HG03103 (cell line): ENCODE data around the gene AMDHD2.

Experiments
- ATAC-seq: cut with Tn5 transposase; IDR thresholded peaks from one replicate; pipeline ENCODE4 v1.9.1; 2021; ENCODE audit warnings: low read depth; ENCODE audit not compliant: unreplicated experiment

The AMDHD2 gene

GRCh38 chr16:2482708-2483534 is 37.2 kb upstream of the AMDHD2 start:
- ATAC-seq, result no peak

DNA sequence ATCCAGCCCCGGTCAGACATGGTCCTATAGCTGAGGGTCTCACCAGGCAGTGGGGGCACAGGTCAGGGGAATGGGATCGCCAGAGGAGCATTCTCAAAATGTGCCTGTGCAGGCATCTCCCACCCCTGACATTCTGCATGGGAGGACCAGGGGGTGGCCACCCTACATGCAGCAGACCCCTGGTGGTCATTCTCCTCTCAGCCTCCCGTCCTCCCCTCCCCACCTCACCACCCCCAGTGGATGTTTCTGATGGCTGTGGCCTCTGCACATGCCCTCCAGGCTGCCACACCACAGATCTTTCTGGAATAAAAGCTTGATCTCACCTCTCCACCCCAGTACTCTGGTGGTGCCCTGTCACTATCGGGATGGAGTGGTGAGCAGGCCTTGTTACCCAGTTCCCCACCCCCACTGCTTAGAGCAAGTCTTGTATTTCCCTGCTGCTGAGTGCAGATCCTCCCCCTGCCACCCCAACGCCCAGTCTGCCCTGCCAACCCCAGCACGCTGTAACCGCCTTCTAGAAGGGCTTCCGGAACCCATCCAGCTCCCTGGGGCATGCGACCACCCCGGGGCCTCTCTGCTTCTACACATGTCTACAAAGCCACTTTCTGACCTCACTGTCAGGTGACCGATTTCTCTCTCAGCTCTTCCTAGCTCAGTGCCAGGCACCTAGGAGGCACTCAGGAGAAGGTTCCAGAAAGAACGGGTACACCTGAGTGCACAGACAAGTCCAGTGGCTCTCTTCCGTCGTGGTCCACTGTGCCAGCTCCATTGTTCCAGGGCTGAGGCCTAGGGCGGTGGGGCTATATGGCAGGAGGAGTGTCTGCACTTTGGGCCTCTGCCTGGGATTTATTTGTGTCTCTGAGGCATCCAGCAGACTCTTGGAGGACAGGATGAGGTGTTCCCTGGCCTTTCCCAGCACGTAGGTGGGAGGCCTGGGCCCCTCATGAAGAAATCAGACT is 36.0 kb upstream of the AMDHD2 start:
- ATAC-seq, result no peak

- no peak for ATAC-seq
Measured at GRCh38 chr16:2484898-2485508, 35.2 kb upstream of the AMDHD2 start.

- ATAC-seq, result no peak
Measured at GRCh38 chr16:2485811-2486507, 34.2 kb upstream of the AMDHD2 start.

- ATAC-seq, result peak; percentile 54
Measured at GRCh38 chr16:2486645-2487516, 33.3 kb upstream of the AMDHD2 start.

DNA sequence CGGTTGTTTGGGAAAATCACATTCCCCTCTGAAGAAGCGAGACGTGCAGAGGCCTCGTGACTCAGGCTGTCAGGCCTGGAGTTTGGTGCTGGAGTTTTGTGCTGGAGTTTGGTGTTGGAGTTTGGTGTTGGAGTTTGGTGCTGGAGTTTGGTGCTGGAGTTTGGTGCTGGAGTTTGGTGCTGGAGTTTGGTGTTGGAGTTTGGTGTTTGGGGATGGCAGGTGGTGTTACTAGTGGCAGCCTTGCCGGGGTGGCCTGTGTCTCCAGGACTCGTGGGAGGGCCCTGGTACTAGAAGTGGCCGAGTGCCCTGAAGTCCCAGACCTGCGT is 32.7 kb upstream of the AMDHD2 start:
- ATAC-seq, result no peak

- no peak for ATAC-seq
Measured at GRCh38 chr16:2487903-2488531, 32.2 kb upstream of the AMDHD2 start.

GRCh38 chr16:2489581-2489980 is 30.6 kb upstream of the AMDHD2 start:
- ATAC-seq, result no peak

DNA sequence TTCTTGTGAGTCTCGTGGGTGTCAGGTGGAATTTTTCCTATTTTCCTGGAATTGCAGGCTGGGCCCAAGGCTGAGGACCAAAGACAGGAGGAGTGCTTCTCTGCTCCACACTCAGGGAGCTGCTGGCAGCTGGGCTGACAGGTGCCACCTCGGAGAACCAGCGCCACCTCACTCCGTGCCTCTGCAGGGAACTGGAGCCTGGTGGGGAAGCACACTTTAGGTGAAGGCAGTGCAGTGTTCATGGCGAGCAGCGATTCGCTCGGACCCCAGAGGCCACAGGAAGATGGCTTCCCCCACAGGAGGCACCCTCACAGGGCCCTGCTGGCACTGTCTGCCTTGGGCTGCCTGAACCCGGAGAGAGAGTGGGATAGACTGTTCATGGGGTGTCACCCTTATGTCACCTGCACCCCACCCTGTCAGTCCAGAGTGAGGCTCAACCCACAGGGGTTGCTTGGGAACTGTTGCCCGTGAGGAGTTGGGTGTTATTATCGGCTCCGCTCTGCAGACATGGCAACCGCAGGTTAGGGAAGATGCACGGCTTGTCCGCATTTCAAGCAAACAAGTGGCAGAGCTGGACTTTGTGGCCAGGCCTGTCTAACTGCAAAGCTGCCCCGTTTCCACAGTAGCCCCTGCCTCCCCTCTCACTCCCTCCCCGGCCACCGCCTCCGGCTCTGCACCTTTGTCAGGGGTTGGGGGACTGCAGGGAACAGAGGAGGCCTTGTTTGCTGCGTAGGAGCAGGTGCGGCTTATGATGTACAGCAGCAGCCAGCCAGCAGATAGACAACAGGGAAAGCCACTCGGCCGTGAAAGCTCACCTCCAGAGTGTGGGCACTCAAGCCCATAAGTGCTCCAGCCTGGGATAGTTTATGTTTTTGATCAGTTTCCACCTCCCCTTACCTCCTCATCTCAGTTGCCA is 29.7 kb upstream of the AMDHD2 start:
- ATAC-seq, result no peak

DNA sequence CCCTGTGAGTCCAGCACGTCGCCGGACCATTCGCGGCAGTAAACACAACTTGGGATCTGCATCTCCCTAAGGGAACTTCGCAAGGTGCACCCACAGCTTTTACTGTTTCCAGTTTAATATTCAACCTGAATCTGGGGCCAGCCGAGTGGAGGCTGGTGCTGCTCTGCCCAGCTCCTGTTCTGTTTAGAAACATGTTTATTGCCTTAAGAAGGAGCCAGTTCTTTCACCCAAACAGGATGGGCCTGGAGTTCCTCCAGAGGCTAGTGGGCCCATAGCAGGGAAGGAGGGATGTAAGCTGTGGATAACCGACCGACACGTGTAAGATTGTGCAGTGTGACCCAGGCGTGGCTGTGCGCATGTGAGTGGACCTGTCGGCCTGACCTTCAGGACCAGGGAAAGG is 27.9 kb upstream of the AMDHD2 start:
- no peak for ATAC-seq

- ATAC-seq, result no peak
Measured at GRCh38 chr16:2493605-2494004, 26.6 kb upstream of the AMDHD2 start.

DNA sequence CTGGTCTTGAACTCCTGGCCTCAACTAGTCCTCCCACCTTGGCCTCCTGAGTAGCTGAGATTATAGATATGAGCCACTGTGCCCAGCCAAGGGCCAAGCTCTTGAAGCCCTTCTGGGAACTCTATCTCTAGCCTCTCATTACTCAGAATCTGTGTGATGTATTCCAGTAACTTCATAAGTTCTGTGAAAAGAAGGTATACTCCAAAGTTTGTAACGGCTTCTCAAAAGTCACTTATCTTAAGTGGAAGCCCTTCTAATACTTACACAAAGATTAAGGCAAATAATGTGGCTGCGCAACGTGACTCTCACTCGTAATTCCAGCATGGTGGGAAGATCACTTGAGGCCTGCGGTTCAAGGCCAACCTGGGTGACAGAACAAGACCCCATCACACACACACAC is 25.6 kb upstream of the AMDHD2 start:
- no peak for ATAC-seq

DNA sequence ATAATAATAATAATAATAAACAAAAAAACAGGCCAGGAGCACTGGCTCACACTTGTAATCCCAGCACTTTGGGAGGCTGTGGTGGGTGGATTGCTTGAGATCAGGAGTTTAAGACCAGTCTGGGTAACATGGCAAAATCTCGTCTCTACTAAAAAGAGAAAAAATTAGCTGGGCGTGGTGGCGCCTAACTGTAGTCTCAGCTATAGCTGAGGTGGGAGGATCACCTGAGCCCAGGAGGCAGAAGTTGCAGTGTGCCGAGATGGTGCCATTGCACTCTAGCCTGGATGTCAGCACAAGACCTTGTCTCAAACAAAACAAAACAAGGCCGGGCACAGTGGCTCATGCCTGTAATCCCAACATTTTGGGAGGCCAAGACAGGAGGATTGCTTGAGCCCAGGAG is 25.1 kb upstream of the AMDHD2 start:
- ATAC-seq, result no peak

- no peak for ATAC-seq
Measured at GRCh38 chr16:2496223-2497115, 23.7 kb upstream of the AMDHD2 start.

DNA sequence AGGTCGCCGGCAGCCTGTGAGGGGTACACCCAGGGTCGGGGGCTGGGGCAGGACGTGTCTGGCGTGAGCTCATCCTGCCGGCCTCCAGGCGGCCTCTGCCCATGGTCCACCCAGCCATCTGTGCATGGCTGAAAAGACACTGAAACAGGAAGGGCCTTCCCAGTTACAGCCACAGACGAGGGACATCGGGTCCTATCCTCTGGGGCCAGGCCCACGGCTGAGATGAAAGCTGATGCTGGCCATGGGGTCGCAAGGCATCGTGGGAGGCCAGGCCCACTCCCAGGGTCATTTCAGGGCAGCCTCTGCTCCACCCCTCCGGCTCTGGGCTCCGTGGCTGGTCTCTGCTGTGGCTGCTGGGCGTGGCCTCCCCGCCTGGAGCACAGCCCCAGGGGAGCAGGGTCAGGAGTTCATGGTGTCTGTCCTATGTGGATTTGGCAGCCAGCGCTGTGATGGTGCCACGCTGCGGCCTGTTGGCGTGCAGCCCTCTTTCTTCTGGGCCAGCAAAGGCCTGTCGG is 23.0 kb upstream of the AMDHD2 start:
- no peak for ATAC-seq

DNA sequence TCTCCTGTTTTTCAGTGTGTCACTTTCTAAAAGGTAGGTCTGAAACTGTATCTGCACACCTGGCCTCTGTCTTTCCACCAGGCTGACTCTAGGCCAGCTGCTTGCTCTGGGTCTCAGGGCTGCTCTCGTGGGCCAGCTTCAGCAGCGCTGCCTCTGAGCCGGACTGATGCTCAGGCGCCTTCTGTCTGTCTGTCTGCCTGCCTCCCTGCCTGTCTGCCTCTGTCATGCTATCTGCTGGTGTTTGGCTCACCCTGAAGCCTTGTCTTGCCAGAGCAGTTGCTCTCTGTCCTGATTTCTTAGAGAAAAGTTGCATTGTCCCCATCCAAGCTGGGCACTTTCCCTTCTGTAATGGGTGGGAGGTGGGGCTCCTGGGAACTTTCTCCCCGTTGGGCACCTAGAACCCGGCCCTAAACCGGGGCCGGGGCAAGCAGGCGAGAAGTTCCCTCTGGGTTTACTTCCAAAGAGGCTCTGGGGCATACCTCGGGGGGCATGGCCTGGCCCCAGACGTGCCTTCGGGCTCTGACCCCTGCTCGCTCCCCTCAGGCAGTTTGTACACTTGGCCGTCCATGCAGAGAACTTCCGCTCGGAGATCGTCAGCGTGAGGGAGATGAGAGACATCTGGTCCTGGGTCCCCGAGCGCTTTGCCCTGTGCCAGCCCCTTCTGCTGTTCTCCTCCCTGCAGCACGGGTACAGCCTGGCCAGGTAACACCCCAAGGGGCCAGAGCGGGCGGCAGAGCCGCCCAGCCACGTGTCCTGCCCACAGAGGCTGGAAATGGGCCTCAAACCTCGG is 22.3 kb upstream of the AMDHD2 start:
- ATAC-seq, result no peak
